Left colon (tissue), 2 donors: ENCODE data around the gene WNT7B. TPM values are rescaled to one million over a fixed set of nuclear protein-coding genes. Genes with fewer than 3 reads are reported as not detected.
A peak's percentile ranks its signal among the peaks of the same experiment; 100 is the strongest.
"Not testable (repeated sequence)": the region's sequence is repeated elsewhere in the genome, so short reads cannot be mapped to it uniquely, and the experiment has no call there.

ENCODE experiments used
- ATAC-seq: fragments of 200-7000 bp; cut with Tn5 transposase; one replicate; pipeline ENCODE4 v1.9.1; 2020; ENCODE audit warnings: mild to moderate bottlenecking, moderate library complexity
- DNase-seq, 2 donors: peaks; one replicate each; pipeline ENCODE4 v3.0.0-alpha.2; 2020
- intact Hi-C, 2 donors: fragments of 100-400 bp; cut with DNase I in 1 of 2; cut with micrococcal nuclease in 1 of 2; formaldehyde crosslinking; loops; one replicate each; pipeline versions ENCODE4 v1.11.2 to v1.14.0; 2022; cut with DNase I, micrococcal nuclease
- total RNA-seq, 2 donors: library from RNA; stranded (reverse); fragmentation: NEBNext Ultra II Directional; extraction: Animal tissue kit (Norgen Biotek cat#: 25700); gene quantifications; one replicate each; pipeline ENCODE4 v1.2.1, GENCODE V29; 2021
- donor health status: DM: no; HTN: no; CAD: no.
- donor health status: DM: yes; HTN: yes; CAD: no.

The WNT7B gene
- total RNA-seq, 2 donors from 2014 or later: not detected

DNA sequence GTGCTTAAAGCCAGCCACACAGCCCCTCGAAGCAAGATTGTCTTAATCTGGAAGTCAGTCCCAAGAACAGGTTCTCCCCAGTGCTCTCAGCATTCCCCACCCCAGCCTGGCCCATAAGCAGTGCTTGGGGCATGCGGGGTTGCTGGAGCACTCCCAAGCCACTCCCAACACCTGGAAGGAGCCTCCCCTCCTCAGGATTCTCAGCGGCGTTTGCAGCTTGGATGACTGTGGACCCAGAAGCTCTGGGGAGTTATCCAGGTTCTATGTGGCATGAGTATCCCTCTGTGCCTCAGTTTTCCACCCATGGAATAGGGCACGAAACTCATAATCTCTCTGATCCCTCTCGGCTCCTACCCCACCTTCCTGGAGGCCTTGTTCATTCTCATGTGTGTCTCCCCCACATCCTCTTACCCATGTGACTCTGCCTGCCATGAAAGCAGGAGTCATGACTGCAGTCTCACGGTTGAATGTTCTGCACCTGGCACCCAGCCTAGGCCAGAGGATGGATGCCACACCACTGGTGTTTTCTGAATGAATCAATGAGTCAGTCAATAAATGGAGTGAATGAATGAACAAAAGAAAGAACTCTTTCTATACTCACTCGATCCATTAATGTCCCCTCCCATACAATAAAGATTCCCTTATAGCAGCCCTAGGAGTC lies 33.4 kb upstream of the WNT7B start:
- ATAC-seq (no peak), DNase-seq (peak in 1 of 2 donors; percentile 17)
- intact Hi-C loops: no loop called here

DNA sequence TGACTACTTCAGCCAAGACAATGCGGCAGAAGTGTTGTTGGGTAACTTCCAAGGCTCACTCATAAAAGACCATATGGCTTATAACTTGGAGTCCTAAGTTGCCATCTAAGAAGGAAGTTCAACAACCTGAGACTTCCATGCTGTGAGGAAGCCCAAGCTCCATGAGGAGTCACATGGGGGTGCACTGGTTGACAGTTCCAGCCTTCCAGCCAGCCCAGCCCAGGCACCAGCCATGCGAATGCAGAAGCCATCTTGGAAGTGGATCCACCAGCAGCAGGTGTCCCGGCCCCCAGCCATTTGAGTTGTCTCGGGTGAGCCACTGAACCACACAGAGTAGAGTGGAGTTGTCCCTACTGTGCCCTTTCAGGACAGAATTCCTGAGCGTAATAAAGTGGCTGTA lies 32.8 kb upstream of the WNT7B start:
- ATAC-seq: no peak
- no peak for DNase-seq
- intact Hi-C loops: loop anchor here in 1 of 2 donors (5.0 kb wide), 1 partner anchor 108 kb away; no protein-coding TSS in a partner anchor

DNA sequence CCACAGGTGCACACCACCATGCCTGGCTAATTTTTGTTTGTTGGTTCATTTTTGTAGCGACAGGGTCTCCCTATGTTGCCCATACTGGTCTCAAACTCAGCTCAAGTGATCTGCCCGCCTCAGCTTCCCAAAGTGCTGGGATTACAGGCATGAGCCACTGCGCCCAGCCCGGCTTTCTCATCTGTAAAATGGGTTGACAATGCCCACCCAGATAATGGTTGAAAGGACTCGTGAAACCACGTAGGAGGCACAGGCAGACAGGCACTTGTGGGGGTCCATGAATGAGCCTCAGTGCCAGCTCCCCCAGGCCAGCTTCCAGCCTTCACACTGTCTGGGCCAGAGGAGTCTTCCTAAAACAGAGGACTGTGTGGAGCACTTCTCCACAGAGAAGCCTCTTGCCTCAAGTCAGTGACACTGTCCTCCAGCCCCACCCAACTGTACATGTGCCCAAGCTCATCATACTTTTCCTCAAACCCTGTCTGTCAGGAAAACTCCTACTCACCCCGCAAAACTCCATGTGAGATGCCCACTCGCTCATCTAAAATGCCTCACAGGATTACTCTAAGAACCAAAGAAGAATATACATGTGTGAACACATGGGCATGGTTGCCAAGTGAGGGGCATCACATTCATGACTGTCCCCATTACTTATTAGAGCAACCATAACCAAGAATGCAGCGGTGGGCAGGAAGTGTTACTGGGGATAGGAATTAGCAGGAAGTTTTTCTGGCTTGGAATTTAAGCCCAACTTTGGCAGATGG lies 32.1 kb upstream of the WNT7B start:
- intact Hi-C loops: loop anchor here in 1 of 2 donors (5.0 kb wide), 1 partner anchor 108 kb away; no protein-coding TSS in a partner anchor
- ATAC-seq (no peak), DNase-seq (no peak)

DNA sequence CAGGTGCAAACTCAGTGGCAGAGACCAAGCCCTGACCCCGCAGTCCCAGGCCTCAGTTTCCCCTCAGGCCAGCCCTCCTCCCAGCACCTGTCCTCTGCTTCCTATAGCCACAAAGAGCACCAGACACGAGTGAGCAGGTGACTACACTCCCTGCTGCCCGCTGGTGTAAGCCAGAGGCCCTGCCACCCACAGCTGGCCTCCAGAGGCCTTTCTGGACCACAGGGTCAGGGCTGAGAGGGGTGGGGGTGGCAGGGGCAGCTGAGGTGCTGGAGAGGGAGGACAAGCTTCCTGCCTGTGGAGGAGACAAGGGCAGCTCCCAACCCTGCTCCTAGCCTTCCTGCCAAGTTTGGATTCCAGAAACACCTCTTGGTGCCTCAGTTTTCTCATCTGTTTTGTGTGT lies 31.3 kb upstream of the WNT7B start:
- intact Hi-C loops: loop anchor here in 1 of 2 donors (5.0 kb wide), 1 partner anchor 109 kb away; no protein-coding TSS in a partner anchor
- DNase-seq (no peak), ATAC-seq (no peak)

DNA sequence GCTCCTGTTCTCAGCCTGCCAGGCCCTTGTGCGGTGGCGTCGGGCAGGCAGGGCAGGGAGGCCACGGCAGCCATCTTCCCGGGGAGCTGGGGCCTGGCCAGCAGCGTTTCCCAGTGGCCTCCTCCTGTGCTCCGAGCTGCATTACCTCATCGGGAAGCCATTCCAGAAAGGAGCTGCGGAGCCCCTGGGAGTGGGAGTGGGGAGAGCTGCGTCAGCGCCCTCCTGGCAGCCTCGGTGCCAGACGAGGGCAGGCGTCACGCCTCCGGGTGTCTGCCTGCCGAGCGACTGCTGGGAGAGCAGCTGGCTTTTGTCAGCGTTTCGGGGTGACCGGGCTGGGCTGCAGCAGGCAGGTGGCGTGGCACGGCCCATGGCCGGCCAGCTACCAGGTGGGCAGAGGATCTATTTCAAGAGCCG lies 30.9 kb upstream of the WNT7B start:
- DNase-seq (peak in 1 of 2 donors; percentile 75), ATAC-seq (no peak)
- intact Hi-C loops: loop anchor here (2.0 to 5.0 kb wide), 2 partner anchors 109 kb away; no protein-coding TSS in a partner anchor

DNA sequence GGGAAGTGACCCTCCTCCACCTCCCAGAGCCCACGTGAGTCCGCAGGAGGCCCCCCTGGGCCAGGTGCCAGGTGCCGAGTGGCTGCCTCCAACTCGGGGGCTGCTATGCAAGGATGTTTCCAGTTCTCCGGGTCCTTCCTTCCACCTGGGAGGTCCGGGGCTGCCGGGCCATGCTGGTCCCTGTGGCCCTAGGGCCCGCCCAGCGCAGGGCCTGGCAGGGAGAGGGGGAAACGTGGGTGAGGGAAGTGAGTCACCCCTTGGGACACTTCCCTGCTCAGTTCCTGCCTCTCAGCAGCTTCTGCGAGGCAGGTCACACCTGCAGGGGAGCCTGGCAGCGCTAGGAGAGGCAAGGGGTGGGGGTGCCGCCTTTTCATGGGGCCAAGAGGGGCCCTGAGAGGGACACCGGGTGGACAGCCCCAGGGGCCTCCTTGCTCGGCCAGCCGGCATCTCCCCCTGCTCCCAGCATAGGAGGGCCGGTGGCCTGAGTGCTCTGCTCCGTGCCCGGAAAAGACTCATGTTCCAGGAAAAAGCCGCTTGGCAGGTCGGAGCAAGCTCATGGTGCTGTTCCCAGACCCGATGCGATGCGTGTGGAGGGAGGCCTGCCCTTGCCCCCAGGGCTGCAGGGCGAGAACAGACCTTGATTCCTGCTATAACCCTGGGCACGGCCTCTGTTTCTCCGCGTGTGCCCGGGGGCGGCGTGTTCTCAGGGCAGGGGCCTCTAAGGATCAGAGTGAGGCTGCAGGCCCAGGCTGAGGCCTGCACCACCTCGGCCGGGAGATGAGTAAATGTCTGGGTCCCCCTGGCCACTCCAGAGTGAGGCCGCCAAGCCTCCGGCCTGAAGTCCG lies 30.3 kb upstream of the WNT7B start:
- DNase-seq (peak in 1 of 2 donors; percentile 67), ATAC-seq (peak; percentile 48)
- intact Hi-C loops: loop anchor here (2.0 to 5.0 kb wide), 2 partner anchors 110 kb away; no protein-coding TSS in a partner anchor

DNA sequence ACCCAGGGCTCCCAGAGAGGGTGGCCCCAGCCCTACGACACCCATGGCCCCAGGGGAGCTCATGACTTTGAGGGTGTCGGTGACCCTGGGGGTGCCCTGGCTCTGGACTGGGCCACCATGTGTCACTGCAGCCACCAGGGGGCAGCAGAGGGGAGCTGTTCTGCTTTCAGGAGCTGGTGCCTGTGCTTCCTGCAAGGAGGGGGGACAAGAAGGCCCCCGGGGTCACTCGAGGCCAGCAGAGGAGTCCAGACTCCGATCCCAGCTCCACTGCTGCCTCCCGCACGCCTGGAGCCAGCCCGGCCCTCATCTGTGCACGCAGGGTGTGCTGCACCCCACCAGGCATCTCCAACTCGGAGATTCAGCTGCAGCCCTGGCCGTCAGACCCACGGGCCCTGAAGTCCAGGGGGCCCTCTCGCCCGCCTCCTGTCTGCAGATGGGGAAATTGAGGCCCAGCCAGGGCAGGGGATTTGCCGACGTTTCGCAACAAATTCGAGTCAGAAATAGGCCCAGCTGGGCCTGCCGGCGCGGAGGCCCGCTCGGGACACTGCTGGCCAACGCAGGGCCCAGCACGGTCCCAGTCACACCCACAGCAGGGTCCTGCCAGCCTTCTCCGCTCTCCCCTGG lies 29.5 kb upstream of the WNT7B start:
- intact Hi-C loops: loop anchor here (2.0 to 5.0 kb wide), 2 partner anchors 110 to 111 kb away; no protein-coding TSS in a partner anchor
- ATAC-seq (peak; percentile 79), DNase-seq (peak; percentile 90 to 95)

DNA sequence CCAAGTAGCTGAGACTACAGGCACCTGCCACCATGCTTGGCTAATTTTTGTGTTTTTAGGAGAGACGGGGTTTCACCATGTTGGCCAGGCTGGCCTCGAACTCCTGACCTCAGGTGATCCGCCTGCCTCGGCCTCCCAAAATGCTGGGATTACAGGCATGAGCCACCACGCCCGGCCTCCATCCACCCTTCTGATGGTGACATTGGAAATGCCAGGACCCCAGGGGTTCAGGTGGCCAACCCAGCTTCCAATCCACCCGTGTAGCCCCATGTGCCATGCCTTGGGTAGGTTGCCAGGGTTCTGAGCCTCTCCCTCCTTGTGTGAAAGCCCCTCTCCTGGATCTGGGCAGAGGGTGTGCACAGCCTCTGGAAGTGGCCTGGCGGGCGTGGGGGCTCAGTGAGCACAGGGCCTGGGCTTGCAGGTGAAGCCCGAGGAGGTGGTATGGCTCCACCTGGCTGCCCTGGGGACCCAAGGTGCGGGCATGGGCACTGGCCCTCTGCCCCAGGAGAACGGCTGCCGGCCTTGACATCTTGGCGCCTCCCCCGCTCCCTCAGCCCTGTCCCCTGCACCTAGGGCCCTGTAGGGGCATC lies 28.2 kb upstream of the WNT7B start:
- intact Hi-C loops: loop anchor here in 1 of 2 donors (5.0 kb wide), 1 partner anchor 112 kb away; no protein-coding TSS in a partner anchor
- DNase-seq, ATAC-seq: not testable (repeated sequence)

DNA sequence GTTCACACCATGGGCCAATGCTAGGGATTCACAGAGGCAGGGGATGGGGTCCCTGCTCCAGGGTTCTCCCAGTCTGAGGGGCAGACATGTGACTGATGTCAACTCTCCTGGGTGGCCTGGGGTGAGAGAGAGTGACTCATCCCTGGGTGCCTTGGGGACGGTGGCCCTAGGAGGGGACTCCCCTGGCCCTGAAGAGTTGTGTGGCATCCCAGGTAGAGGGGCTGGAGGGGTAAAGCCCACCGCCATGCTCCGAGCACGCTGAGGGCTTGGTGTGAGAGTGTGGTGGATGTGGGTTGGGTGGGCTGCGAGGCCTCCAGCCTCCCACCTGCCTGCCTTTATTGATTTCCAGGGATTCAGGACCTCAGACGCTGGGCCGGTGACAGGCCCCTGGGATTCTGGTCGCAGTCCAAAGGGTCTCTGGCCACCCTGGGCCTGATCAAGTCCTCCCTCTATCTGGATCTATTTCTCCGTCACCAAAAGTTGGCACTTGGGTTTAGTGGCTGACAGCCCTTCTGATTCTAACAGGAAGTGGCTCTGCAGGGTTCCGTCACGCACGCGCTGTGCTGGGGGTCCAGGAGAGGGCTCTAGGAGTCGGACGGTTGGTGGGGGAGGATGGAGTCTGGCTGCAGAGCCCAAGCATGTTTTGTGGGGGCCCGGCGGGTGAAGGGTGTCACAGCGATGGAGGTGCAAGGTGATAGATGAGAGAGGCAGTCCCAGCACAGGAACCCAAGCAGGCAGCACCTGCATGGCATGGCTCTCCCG lies 27.3 kb upstream of the WNT7B start:
- ATAC-seq: no peak
- DNase-seq: no peak
- intact Hi-C loops: no loop called here

DNA sequence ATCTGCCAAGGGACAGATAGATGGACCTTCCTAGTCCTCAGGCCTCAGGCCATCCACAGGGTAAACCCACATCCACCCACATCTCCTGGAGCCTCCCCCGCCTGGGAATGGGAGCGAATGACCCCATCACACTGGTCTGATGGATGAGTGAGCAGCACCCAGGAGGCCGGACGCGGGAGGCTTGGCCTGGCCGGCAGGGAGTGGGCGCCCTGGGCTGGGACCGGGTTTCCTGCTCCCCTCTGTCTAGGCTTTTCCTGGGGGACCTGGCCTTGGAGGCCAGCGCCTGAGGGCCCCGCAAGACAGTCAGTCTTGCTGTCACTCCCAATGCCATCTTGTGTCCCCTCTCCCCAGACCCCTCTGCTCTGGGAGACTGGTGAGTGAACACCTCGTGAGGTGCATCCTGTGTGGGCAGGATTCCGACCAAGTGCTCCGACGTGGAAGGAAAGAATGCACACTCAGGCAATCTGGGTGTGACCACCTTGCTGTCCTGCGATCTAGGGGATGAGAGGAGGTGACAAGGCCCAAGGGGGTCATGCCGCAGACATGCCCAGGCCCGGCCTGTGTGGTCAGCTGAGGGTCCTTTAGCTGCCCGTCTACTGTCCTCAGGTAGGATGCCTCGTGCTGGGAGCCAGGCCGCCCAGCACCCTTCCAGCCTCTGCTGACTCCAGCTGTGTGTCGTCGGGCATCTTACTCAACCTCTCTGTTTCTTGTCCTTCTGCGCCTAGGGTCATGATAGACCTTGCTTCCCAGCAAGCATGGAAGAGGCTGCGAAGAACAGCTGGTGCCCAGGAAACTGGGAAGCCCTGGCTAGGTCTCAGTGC lies 26.5 kb upstream of the WNT7B start:
- intact Hi-C loops: no loop called here
- DNase-seq (no peak), ATAC-seq (no peak)

DNA sequence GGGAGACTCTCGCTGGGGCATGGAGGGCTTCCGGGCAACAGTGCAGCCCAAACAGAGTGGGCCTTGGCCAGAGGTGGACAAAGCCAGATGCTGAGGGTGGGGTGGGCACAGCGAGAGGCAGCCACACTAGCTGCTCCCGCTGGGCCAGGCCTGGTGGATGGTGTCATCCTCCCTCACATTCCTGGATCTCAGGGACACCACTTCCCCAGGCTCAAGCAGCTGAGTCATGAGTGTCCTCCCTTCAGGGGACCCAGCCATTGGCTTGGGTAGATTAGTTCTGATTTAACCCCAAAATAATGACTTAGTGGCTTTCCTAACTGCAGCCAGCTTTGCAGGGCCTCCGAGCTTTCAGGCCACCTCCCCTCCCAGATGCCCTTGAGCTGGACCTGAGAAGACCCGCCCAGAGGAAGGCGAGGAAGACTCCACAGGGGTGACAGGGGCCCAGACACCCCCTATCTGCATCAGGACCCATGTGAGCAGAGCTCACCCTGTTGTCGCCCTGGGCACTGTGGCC lies 25.9 kb upstream of the WNT7B start:
- ATAC-seq (no peak), DNase-seq (no peak)
- intact Hi-C loops: no loop called here

DNA sequence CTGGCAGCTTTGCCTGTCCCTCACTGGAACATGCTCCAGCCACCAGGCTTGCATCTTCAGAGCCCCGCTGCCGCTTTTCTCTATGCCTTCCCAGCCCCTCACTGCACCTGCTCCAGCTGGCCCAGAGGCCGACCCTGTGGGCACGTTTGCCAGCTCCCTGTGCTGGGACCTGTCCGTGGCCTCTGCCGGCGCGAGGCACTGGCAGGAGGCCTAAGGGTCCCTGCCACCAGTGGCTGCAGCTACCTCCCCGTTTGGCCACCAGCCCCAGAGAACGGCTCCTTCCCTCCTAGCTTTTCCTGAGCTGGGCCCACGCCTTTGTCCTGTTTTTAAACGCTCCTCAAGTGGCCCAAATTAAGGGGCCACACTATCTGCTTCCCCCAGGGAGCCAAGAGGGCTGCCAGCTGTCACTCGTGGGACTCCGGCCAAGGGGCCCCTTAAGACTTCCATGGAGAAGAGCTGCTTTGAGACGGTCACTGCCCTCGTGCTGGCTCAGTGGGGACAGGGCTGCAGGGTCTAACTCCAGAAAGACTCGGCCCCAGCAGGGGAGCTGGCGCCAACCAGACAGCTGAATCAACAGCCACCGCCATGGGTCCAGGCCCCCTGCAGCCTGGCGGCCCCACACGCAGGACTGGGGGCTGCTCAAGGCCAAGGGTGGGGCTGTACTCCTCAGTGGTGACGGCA lies 24.6 kb upstream of the WNT7B start:
- no peak for DNase-seq
- intact Hi-C loops: no loop called here
- ATAC-seq: no peak

DNA sequence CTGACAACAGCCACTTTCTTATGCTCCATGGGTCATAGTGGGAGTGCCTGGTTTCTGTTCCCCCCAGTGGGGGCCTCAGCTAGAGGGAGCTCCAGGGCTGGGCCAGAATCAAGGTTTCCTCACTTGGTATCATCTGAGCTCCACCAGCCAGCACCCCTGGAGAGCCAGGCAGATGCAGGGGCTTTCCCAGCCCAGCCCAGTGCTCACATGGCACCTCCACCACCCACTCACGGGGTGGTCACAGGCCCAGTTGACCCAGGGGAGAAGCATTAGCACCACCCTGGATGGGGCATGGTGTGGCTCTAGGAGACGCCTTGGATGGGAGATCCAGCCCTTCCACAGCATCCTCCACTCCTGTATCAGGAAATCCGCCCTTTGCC lies 24.1 kb upstream of the WNT7B start:
- DNase-seq: no peak
- intact Hi-C loops: no loop called here
- no peak for ATAC-seq

DNA sequence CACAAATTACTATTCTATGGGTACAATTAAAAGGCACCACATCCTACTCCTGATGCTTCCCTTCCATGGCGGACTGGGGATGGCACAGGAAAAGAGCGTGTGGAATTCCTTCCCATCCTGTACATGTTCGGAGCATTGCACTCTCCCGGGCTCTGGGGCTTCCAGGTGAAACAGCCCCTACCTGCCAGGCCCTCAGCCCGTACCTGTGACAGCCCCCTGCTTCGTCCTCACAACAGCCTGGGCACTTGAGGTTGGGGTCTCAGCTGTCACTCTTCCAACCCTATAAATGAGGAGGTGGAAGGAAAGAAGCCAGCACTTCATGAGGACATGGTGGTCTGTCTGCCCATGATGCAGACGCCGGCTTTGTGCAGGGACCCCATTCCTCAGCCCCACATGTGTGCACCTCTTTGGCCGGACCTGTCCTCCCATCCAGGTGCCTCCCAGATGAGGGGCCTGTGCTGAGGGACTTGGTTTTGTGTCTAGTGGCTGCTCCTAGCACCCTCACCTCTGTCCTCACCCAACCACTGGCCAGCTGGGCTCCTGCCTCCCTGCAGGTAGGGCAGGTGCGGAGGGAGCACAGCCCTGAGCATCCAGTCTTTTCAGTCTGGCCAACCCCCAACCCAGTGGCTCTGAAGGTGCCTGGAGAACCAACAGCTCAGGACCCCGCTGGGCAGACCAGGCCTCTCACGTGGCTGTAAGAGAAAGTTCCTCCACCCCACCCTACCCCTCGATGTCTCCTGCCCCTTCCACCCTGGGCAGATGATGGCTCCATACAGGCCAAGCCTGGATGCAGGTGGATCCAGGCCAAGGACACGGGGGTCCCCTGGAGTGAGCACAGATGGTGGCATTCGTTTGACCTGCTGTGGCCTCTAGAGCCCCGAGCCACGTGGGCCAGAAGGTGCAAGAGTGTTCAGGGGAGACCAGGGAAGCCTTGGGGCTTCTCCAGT lies 23.4 kb upstream of the WNT7B start:
- intact Hi-C loops: no loop called here
- ATAC-seq: no peak
- no peak for DNase-seq
